Endothelial cell of umbilical vein (primary cell): ENCODE data around the gene LAMTOR2.

Experiments used
- EZH2 ChIP-seq: IDR thresholded peaks from 2 replicates; pipeline ENCODE4 v1.6.1; 2012; ENCODE audit warnings: borderline replicate concordance, low read depth, mild to moderate bottlenecking, moderate library complexity, low read length, inconsistent platforms; ENCODE audit not compliant: severe bottlenecking
- FOS ChIP-seq: IDR thresholded peaks from 2 replicates; pipeline ENCODE4 v1.6.1; 2011; ENCODE audit warnings: mild to moderate bottlenecking, low read length, moderate library complexity, borderline replicate concordance; ENCODE audit not compliant: insufficient read depth
- GATA2 ChIP-seq: IDR thresholded peaks from 2 replicates; pipeline ENCODE4 v1.7.0; 2011; ENCODE audit warnings: low read depth, mild to moderate bottlenecking, moderate library complexity, mixed read lengths, low read length; ENCODE audit not compliant: insufficient read length, insufficient read depth
- JUN ChIP-seq: IDR thresholded peaks from 2 replicates; pipeline ENCODE4 v1.6.1; 2011; ENCODE audit warnings: borderline replicate concordance, low read depth; ENCODE audit not compliant: insufficient read length, insufficient read depth
- MYC ChIP-seq: IDR thresholded peaks from one replicate; pipeline ENCODE4 v1.6.1; 2011; ENCODE audit warnings: mild to moderate bottlenecking, low read depth, low read length
- POLR2A ChIP-seq: IDR thresholded peaks from 2 replicates; pipeline ENCODE4 v1.6.1; 2012; ENCODE audit warnings: low read depth, mild to moderate bottlenecking, control low read depth, low read length
- POLR2AphosphoS5 ChIP-seq: IDR thresholded peaks from 2 replicates; pipeline ENCODE4 v1.6.1; 2012; ENCODE audit warnings: low read depth, mild to moderate bottlenecking, control low read depth, low read length, moderate library complexity; ENCODE audit not compliant: insufficient read depth
- TF ChIP-seq, protein P1 (sequence below), 2 donors: IDR thresholded peaks; 1 replicate in 1 of 2; 2 replicates in 1 of 2; pipeline ENCODE4 v1.5.1; 2011; ENCODE audit warnings: low read length in 2 of 2, mild to moderate bottlenecking in 2 of 2, moderate library complexity in 2 of 2, control low read depth in 1 of 2, inconsistent platforms in 1 of 2, low read depth in 1 of 2; ENCODE audit not compliant: insufficient read depth in 1 of 2; ENCODE audit errors: extremely low read depth in 1 of 2
- TF ChIP-seq, protein P2 (sequence below): IDR thresholded peaks from 2 replicates; pipeline ENCODE4 v1.6.1; 2011; ENCODE audit not compliant: insufficient read depth, insufficient read length

DNA sequence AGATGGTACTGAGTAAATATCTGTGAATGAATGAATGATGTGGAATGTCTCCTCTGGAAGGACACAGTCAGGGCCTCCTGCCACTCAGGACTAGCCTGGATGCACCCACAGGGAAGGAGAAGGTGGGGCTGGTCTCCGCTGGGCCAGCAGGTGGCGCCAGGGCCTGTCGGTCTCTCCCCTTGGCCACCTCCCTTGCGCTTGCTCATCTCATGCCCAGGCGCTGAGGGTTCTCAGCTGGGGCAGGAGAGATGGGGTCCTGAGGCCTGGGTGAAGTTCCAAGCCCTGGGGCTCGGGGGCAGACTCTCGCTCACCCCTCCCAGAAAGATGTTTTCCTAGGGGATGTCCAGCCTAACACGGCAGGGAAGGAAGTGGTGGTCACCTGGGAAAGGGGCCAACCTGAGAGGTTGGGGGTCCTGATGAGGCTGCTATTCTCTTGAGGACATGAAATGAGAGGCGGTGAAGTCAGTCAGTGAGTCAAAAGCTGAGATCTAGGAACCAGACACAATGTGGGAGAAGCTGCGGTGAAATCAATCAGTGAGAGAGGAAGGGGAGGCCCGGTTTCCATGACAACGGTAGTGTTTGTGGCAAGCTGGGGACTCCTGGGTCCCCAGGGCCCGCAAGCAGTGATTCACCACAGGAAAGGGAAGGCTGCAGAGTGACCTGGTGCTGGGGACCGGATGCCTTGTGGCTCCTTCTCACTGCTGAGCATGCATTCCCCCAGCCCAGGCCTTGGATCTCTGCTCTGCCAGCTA is 42.2 kb downstream of the LAMTOR2 start:
- TF ChIP-seq, protein P1, sequence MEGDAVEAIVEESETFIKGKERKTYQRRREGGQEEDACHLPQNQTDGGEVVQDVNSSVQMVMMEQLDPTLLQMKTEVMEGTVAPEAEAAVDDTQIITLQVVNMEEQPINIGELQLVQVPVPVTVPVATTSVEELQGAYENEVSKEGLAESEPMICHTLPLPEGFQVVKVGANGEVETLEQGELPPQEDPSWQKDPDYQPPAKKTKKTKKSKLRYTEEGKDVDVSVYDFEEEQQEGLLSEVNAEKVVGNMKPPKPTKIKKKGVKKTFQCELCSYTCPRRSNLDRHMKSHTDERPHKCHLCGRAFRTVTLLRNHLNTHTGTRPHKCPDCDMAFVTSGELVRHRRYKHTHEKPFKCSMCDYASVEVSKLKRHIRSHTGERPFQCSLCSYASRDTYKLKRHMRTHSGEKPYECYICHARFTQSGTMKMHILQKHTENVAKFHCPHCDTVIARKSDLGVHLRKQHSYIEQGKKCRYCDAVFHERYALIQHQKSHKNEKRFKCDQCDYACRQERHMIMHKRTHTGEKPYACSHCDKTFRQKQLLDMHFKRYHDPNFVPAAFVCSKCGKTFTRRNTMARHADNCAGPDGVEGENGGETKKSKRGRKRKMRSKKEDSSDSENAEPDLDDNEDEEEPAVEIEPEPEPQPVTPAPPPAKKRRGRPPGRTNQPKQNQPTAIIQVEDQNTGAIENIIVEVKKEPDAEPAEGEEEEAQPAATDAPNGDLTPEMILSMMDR (IDR thresholded peaks at IDR 0.05; ENCODE audit: extremely low read depth in 1 of 2, insufficient read depth in 1 of 2, low read depth in 1 of 2, low read length in 2 of 2): peak; percentile 96 to 99
- no peak for TF ChIP-seq EZH2
- TF ChIP-seq POLR2A: peak; percentile 65
- peak; percentile 90 for TF ChIP-seq POLR2AphosphoS5
- TF ChIP-seq, protein P2, sequence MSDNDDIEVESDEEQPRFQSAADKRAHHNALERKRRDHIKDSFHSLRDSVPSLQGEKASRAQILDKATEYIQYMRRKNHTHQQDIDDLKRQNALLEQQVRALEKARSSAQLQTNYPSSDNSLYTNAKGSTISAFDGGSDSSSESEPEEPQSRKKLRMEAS: no peak
- TF ChIP-seq MYC: no peak
- no peak for TF ChIP-seq GATA2
- TF ChIP-seq JUN: peak; percentile 92
- peak; percentile 85 for TF ChIP-seq FOS
